DMS114 treated with DMSO at 0.1 percent for 48 hours (cell line): ENCODE data around the gene TCN2.
"Not testable (repeated sequence)": the region's sequence is repeated elsewhere in the genome, so short reads cannot be mapped to it uniquely, and the experiment has no call there.

Experiments
- DNase-seq: peaks from one replicate; lab custom pipeline; 2025; ENCODE audit not compliant: unreplicated experiment; lab: John Stamatoyannopoulos, UW

Gene TCN2

GRCh38 chr22:30575859-30576258 lies 31.1 kb upstream of the TCN2 start:
- no peak for DNase-seq

- no peak for DNase-seq
Observed at GRCh38 chr22:30578481-30578880, 28.5 kb upstream of the TCN2 start.

GRCh38 chr22:30580896-30581295 lies 26.1 kb upstream of the TCN2 start:
- DNase-seq = no peak

GRCh38 chr22:30582051-30582450 lies 24.9 kb upstream of the TCN2 start:
- no peak for DNase-seq

GRCh38 chr22:30582788-30583545 lies 24.0 kb upstream of the TCN2 start:
- DNase-seq = no peak

GRCh38 chr22:30584441-30584840 lies 22.5 kb upstream of the TCN2 start:
- DNase-seq = no peak

GRCh38 chr22:30586414-30586813 lies 20.6 kb upstream of the TCN2 start:
- no peak for DNase-seq

- no peak for DNase-seq
Observed at GRCh38 chr22:30591191-30591587, 15.8 kb upstream of the TCN2 start.

GRCh38 chr22:30591588-30592359 lies 15.2 kb upstream of the TCN2 start, which contains the start of gene PES1:
Gene PES1, minus strand, starts transcription at chr22:30591910. Its CDS starts 77 bp downstream, at chr22:30591833.
- peak; percentile 96 for DNase-seq

- DNase-seq = not testable (repeated sequence)
Observed at GRCh38 chr22:30592360-30592713, 14.6 kb upstream of the TCN2 start.

GRCh38 chr22:30596199-30596598 lies 10.8 kb upstream of the TCN2 start:
- no peak for DNase-seq

- no peak for DNase-seq
Observed at GRCh38 chr22:30596886-30597285, 10.1 kb upstream of the TCN2 start.

- DNase-seq = no peak
Observed at GRCh38 chr22:30598986-30599385, 8.0 kb upstream of the TCN2 start.

GRCh38 chr22:30600921-30601320 lies 6.1 kb upstream of the TCN2 start:
- DNase-seq = no peak

GRCh38 chr22:30601464-30601863 lies 5.5 kb upstream of the TCN2 start:
- DNase-seq = no peak

- peak; percentile 30 for DNase-seq
Observed at GRCh38 chr22:30602049-30602448, 4.9 kb upstream of the TCN2 start.

GRCh38 chr22:30603801-30604200 lies 3.2 kb upstream of the TCN2 start:
- no peak for DNase-seq

- no peak for DNase-seq
Observed at GRCh38 chr22:30604723-30605122, 2.3 kb upstream of the TCN2 start.

GRCh38 chr22:30605449-30606110 lies 1.4 kb upstream of the TCN2 start:
- DNase-seq = peak; percentile 30

- no peak for DNase-seq
Observed at GRCh38 chr22:30607300-30607930, 441 bp downstream of the TCN2 start.

GRCh38 chr22:30607939-30608338 lies 965 bp downstream of the TCN2 start:
- DNase-seq = no peak
